Breast epithelium (tissue), 3 donors: Measurements from ENCODE around the gene POTEJ.
"Not testable (repeated sequence)": the region's sequence is repeated elsewhere in the genome, so short reads cannot be mapped to it uniquely, and the experiment has no call there.

ENCODE experiments used
- POLR2A ChIP-seq: fragments of 450-650 bp; IDR thresholded peaks from one replicate; pipeline ENCODE4 v1.6.1; 2016; ENCODE audit warnings: antibody characterized with exemption, mild to moderate bottlenecking, moderate library complexity
- POLR2AphosphoS5 ChIP-seq, 3 donors: sonication (generic); formaldehyde crosslinking; IDR thresholded peaks; one replicate each; pipeline ENCODE4 v1.6.1; 2017; ENCODE audit warnings: antibody characterized with exemption in 3 of 3
- TF ChIP-seq, protein P1 (sequence below), 3 donors: fragments of 450-650 bp; IDR thresholded peaks; one replicate each; pipeline ENCODE4 v1.5.1; 2016 to 2017; ENCODE audit warnings: antibody characterized with exemption in 3 of 3, mild to moderate bottlenecking in 3 of 3, moderate library complexity in 3 of 3

- TF ChIP-seq, protein P1, sequence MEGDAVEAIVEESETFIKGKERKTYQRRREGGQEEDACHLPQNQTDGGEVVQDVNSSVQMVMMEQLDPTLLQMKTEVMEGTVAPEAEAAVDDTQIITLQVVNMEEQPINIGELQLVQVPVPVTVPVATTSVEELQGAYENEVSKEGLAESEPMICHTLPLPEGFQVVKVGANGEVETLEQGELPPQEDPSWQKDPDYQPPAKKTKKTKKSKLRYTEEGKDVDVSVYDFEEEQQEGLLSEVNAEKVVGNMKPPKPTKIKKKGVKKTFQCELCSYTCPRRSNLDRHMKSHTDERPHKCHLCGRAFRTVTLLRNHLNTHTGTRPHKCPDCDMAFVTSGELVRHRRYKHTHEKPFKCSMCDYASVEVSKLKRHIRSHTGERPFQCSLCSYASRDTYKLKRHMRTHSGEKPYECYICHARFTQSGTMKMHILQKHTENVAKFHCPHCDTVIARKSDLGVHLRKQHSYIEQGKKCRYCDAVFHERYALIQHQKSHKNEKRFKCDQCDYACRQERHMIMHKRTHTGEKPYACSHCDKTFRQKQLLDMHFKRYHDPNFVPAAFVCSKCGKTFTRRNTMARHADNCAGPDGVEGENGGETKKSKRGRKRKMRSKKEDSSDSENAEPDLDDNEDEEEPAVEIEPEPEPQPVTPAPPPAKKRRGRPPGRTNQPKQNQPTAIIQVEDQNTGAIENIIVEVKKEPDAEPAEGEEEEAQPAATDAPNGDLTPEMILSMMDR (IDR thresholded peaks at IDR 0.05): not testable (repeated sequence)
- not testable (repeated sequence) for TF ChIP-seq POLR2A; POLR2AphosphoS5 (IDR thresholded peaks at IDR 0.05)
Measured at GRCh38 chr2:130611140-130611539, at the start of gene POTEJ.
